PC-9 (cell line): ENCODE data around the gene SASH3. TPM values are rescaled to one million over a fixed set of nuclear protein-coding genes. Genes with fewer than 3 reads are reported as not detected.

Source experiments
- BruUV-seq: library from RNA; stranded (reverse); fragments of 400-500 nt; replicated peaks from 2 replicates; lab custom pipeline; 2021; lab: Mats Ljungman, UMichigan
- CTCF ChIA-PET: fragments of 300-600 bp; sonication (Branson Sonifier 250); formaldehyde crosslinking; loops from one replicate; lab custom pipeline; 2022; ENCODE audit warnings: antibody characterized with exemption; lab: Charles Lee
- POLR2A ChIA-PET: fragments of 300-600 bp; sonication (Branson Sonifier 250); formaldehyde crosslinking; loops from one replicate; lab custom pipeline; 2022; ENCODE audit warnings: antibody characterized with exemption; ENCODE audit not compliant: unreplicated experiment; lab: Charles Lee
- DNase-seq, 2 experiments: peaks; one replicate each; pipeline versions ENCODE4 v3.0.0 to v3.0.0-alpha.2; 2015 to 2022; ENCODE audit warnings: mixed read lengths in 1 of 2
- H2AFZ ChIP-seq: fragments of 200-600 bp; sonication (generic); 2 replicates; pipeline ENCODE4 v1.8.1; 2017; ENCODE audit warnings: antibody characterized with exemption
- H3F3A ChIP-seq: fragments of 200-600 bp; sonication (generic); 2 replicates; pipeline ENCODE4 v1.8.1; 2017; ENCODE audit warnings: antibody characterized with exemption, mild to moderate bottlenecking, low read depth; ENCODE audit not compliant: insufficient read depth
- H3K27ac ChIP-seq: fragments of 200-600 bp; sonication (generic); 2 replicates; pipeline ENCODE4 v1.6.1; 2016; ENCODE audit warnings: mixed run types
- H3K27me3 ChIP-seq: fragments of 200-600 bp; sonication (generic); 2 replicates; pipeline ENCODE4 v1.6.1; 2016; ENCODE audit warnings: low read depth, mixed run types; ENCODE audit not compliant: insufficient read depth
- H3K36me3 ChIP-seq: fragments of 200-600 bp; sonication (generic); 2 replicates; pipeline ENCODE4 v1.6.1; 2016; ENCODE audit warnings: low read depth, mixed run types
- H3K4me1 ChIP-seq: fragments of 200-600 bp; sonication (generic); replicated peaks from 2 replicates; pipeline ENCODE4 v1.6.1; 2016; ENCODE audit warnings: mixed run types; ENCODE audit not compliant: insufficient read depth
- H3K4me2 ChIP-seq: fragments of 200-600 bp; sonication (generic); 2 replicates; pipeline ENCODE4 v1.6.1; 2017; ENCODE audit warnings: mixed run types
- H3K4me3 ChIP-seq: fragments of 200-600 bp; sonication (generic); 2 replicates; pipeline ENCODE4 v1.6.1; 2016; ENCODE audit warnings: mixed run types
- H3K79me2 ChIP-seq: fragments of 200-600 bp; sonication (generic); 2 replicates; pipeline ENCODE4 v1.6.1; 2017; ENCODE audit warnings: low read depth, mixed run types
- H3K9me2 ChIP-seq: fragments of 200-600 bp; sonication (generic); 2 replicates; pipeline ENCODE4 v1.8.1; 2017; ENCODE audit warnings: mild to moderate bottlenecking; ENCODE audit not compliant: insufficient read depth
- H3K9me3 ChIP-seq: fragments of 200-600 bp; sonication (generic); 2 replicates; pipeline ENCODE4 v1.8.1; 2016; ENCODE audit warnings: low read depth; ENCODE audit not compliant: insufficient read depth
- H4K20me1 ChIP-seq: fragments of 200-600 bp; sonication (generic); 2 replicates; pipeline ENCODE4 v1.8.1; 2017; ENCODE audit not compliant: insufficient read depth
- CTCF ChIP-seq: fragments of 200-600 bp; sonication (generic); conservative IDR thresholded peaks from 2 replicates; pipeline ENCODE4 v1.6.1; 2017; ENCODE audit warnings: mixed run types, antibody characterized with exemption, mild to moderate bottlenecking, moderate library complexity
- EZH2 ChIP-seq: fragments of 200-600 bp; sonication (generic); IDR thresholded peaks from 2 replicates; pipeline ENCODE4 v1.8.0; 2017; ENCODE audit warnings: antibody characterized with exemption, low read depth
- intact Hi-C: fragments of 100-400 bp; cut with micrococcal nuclease; formaldehyde crosslinking; loops from one replicate; pipeline ENCODE4 v1.10.0; 2022; ENCODE audit not compliant: unreplicated experiment
- total RNA-seq: library from RNA; stranded (reverse); gene quantifications from 2 replicates; pipeline ENCODE4 v1.2.3, GENCODE V29; 2021

The SASH3 gene
- total RNA-seq, 1 experiment from 2014 or later, result not detected

GRCh38 chrX:129777218-129778030 lies 2.3 kb upstream of the SASH3 start:
- peak in 1 of 2 experiments; percentile 66 for DNase-seq
- H3K9me2 ChIP-seq, result no peaks in the 10 kb centered on the region
- no peaks in the 10 kb centered on the region for H4K20me1 ChIP-seq
- H2AFZ ChIP-seq, result no peak overlapping the region
- no peaks in the 10 kb centered on the region for H3K27me3 ChIP-seq
- no peak overlapping the region for H3K4me2 ChIP-seq
- no peaks in the 10 kb centered on the region for H3K9me3 ChIP-seq
- H3F3A ChIP-seq, result 0 out of 2 replicates have a peak, but pooled peaks cover 6% of the 10 kb centered on the region
- no peaks in the 10 kb centered on the region for H3K36me3 ChIP-seq
- POLR2A ChIA-PET, result interaction anchor here (0.6 kb wide), 1 partner anchor 37 kb away, joined by 6 read pairs; no protein-coding TSS in a partner anchor
- CTCF ChIA-PET, result interaction anchor here (0.7 kb wide), 1 partner anchor 37 kb away, joined by 12 read pairs; no protein-coding TSS in a partner anchor
- BruUV-seq, result no TSS peak
- H3K4me3 ChIP-seq, result no peak overlapping the region
- intact Hi-C loops, result no loop called here
- no peak for TF ChIP-seq EZH2
- no peak for TF ChIP-seq CTCF
- no peaks in the 10 kb centered on the region for H3K4me1 ChIP-seq
- H3K27ac ChIP-seq, result no peak overlapping the region
- H3K79me2 ChIP-seq, result no peaks in the 10 kb centered on the region

- Histone ChIP-seq H2AFZ (no peak overlapping the region), H3K36me3 (no peaks in the 10 kb centered on the region), H3K4me2 (no peak overlapping the region), H3K9me3 (no peaks in the 10 kb centered on the region), H4K20me1 (no peaks in the 10 kb centered on the region), H3K4me3 (no peak overlapping the region), H3K79me2 (no peaks in the 10 kb centered on the region), H3K27me3 (no peaks in the 10 kb centered on the region), H3K4me1 (no peaks in the 10 kb centered on the region), H3K27ac (no peak overlapping the region), H3K9me2 (no peaks in the 10 kb centered on the region), H3F3A (no peaks in the 10 kb centered on the region)
- no peak for TF ChIP-seq CTCF
- TF ChIP-seq EZH2, result no peak
- ChIA-PET POLR2A (no interaction called here), CTCF (no interaction called here)
- no TSS peak for BruUV-seq
- intact Hi-C loops, result no loop called here
- DNase-seq, result no peak
Observed at GRCh38 chrX:129779086-129779672, 570 bp upstream of the SASH3 start.

DNA sequence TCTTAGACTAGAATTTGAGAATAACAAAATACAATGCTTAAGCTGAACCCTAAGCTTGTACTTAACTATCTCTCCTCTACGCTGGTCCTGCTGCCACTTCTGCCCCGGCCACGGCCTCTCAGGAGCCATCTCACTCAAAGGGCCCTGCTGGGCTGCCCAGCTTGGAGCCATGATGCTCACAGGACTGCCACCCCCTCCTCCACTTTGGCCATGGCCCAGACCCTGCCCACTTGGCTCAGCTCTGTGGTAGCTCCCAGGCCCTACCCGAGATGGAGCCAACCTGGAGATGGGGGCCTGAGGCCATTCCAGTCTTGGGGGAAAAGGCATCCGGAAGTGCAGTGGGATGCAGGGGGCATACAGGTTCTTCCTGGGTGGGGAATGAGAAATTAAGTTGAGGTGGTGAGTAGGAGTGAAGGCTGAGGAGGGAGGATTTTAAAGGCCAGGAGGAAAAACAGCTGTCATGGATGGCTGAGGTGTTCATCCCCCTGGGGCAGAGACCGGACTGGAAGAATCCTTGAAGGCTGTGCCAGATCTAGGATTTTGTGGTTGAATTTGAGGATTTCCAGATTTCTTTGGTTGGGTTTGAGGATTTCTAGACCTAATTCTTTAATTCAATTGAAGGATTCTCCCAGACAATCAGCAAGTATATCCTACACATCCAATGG lies 824 bp downstream of the SASH3 start:
- CTCF ChIA-PET, result no interaction called here
- TF ChIP-seq EZH2 (no peak), CTCF (no peak)
- no peak overlapping the region for H3K4me2 ChIP-seq

More for the DNA sequence above, 824 bp downstream of the SASH3 start:
- Histone ChIP-seq H3K4me3 (no peak overlapping the region), H3K4me1 (no peaks in the 10 kb centered on the region), H3K27me3 (no peaks in the 10 kb centered on the region), H2AFZ (no peak overlapping the region), H3F3A (no peaks in the 10 kb centered on the region), H3K9me3 (no peaks in the 10 kb centered on the region), H3K79me2 (no peaks in the 10 kb centered on the region), H3K27ac (no peak overlapping the region), H3K9me2 (no peaks in the 10 kb centered on the region), H3K36me3 (no peaks in the 10 kb centered on the region), H4K20me1 (no peaks in the 10 kb centered on the region)
- DNase-seq, result no peak
- intact Hi-C loops, result no loop called here
- BruUV-seq, result no TSS peak
- POLR2A ChIA-PET, result interaction anchor here (0.5 kb wide), 1 partner anchor 46 kb away, joined by 9 read pairs; no protein-coding TSS in a partner anchor
